K562 (cell line): ENCODE results near the gene SORCS2. TPM values are rescaled to one million over a fixed set of nuclear protein-coding genes. Genes with fewer than 3 reads are reported as not detected.

Experiments
- ATAC-seq: fragments of 200-7000 bp; cut with Tn5 transposase; 3 replicates; pipeline ENCODE4 v1.9.1; 2020; ENCODE audit warnings: moderate library complexity
- BruUV-seq: library from RNA; stranded (reverse); fragments of 400-500 nt; replicated peaks from 2 replicates; lab custom pipeline; 2021; lab: Mats Ljungman, UMichigan
- CTCF ChIA-PET: fragments of 300-600 bp; formaldehyde crosslinking; extraction: SDS; loops from one replicate; lab custom pipeline; 2021; ENCODE audit warnings: low intra/inter-chr PET ratio; lab: Yijun Ruan, JAX
- POLR2A ChIA-PET: fragments of 300-600, 350-650 bp; sonication (Branson Sonifier 250); formaldehyde crosslinking; extraction: SDS; loops from one replicate; lab custom pipeline; 2021; ENCODE audit warnings: antibody characterized with exemption, inconsistent platforms; lab: Yijun Ruan, JAX
- DNase-seq, 4 experiments: peaks; one replicate each; pipeline versions ENCODE4 v3.0.0 to v3.0.0-alpha.2; 2011 to 2018; ENCODE audit warnings: low spot score in 3 of 4, mixed read lengths in 3 of 4; ENCODE audit errors: extremely low read depth in 1 of 4
- FAIRE-seq: peaks from 2 replicates; lab custom pipeline; 2011; peaks lifted over from hg19 to GRCh38; lab: Jason Lieb, UNC
- H2AFZ ChIP-seq: 2 replicates; pipeline ENCODE4 v1.6.0; 2011; ENCODE audit warnings: low read depth, low read length, control low read depth, inconsistent platforms
- H3K27ac ChIP-seq: fragments of 200-600 bp; 3 replicates; pipeline ENCODE4 v1.8.0; 2011; ENCODE audit warnings: low read depth, mild to moderate bottlenecking, control low read depth, inconsistent platforms, low read length, moderate library complexity, mixed read lengths; ENCODE audit errors: extremely low read depth
- H3K27me3 ChIP-seq, 2 experiments: fragments of 300-600 bp in 1 of 2; 2 replicates in 1 of 2; 3 replicates in 1 of 2; pipeline versions ENCODE4 v1.6.0 to v1.8.0; 2011; ENCODE audit warnings: inconsistent platforms in 2 of 2, low read length in 2 of 2, mild to moderate bottlenecking in 1 of 2, mixed read lengths in 1 of 2, moderate library complexity in 1 of 2; ENCODE audit not compliant: control insufficient read depth in 2 of 2, insufficient read depth in 2 of 2
- H3K36me3 ChIP-seq: fragments of 300-600 bp; 3 replicates; pipeline ENCODE4 v1.8.0; 2011; ENCODE audit warnings: mild to moderate bottlenecking, low read length, inconsistent platforms; ENCODE audit not compliant: control insufficient read depth, insufficient read depth
- H3K4me1 ChIP-seq, 2 experiments: fragments of 200-600 bp in 1 of 2; replicated peaks in 1 of 2; 2 replicates in 1 of 2; 3 replicates in 1 of 2; pipeline versions ENCODE4 v1.5.1 to v1.8.0; 2011; ENCODE audit warnings: inconsistent platforms in 2 of 2, low read length in 2 of 2, mild to moderate bottlenecking in 1 of 2, mixed read lengths in 1 of 2, moderate library complexity in 1 of 2; ENCODE audit not compliant: control insufficient read depth in 2 of 2, insufficient read depth in 2 of 2
- H3K4me2 ChIP-seq: 2 replicates; pipeline ENCODE4 v1.6.1; 2011; ENCODE audit warnings: low read length, control low read depth, inconsistent platforms, mixed read lengths; ENCODE audit not compliant: insufficient read depth
- H3K4me3 ChIP-seq: fragments of 200-600 bp; sonication (generic), shearing (Covaris generic); 2 replicates; pipeline ENCODE4 v1.5.1; 2016; ENCODE audit warnings: control low read depth, inconsistent platforms
- H3K79me2 ChIP-seq: fragments of 200-600 bp; 3 replicates; pipeline ENCODE4 v1.8.0; 2011; ENCODE audit warnings: low read length, inconsistent platforms; ENCODE audit not compliant: control insufficient read depth, insufficient read depth
- H3K9ac ChIP-seq, 2 experiments: 2 replicates each; pipeline versions ENCODE4 v1.6.0 to v1.6.1; 2011; ENCODE audit warnings: low read depth in 2 of 2, low read length in 2 of 2, control low read depth in 1 of 2, inconsistent platforms in 1 of 2, mild to moderate bottlenecking in 1 of 2, mixed read lengths in 1 of 2; ENCODE audit not compliant: insufficient read depth in 1 of 2
- H3K9me1 ChIP-seq: one replicate; pipeline ENCODE4 v1.6.0; 2011; ENCODE audit warnings: inconsistent platforms, mild to moderate bottlenecking, low read length, moderate library complexity; ENCODE audit not compliant: control insufficient read depth, insufficient read depth
- H3K9me3 ChIP-seq: replicated peaks from 2 replicates; pipeline ENCODE4 v1.5.1; 2011; ENCODE audit warnings: low read depth, low read length, inconsistent platforms; ENCODE audit not compliant: control insufficient read depth, insufficient read depth
- H4K20me1 ChIP-seq: replicated peaks from 2 replicates; pipeline ENCODE4 v1.6.1; 2011; ENCODE audit warnings: low read length, inconsistent platforms, mixed read lengths; ENCODE audit not compliant: control insufficient read depth, insufficient read depth
- CCAR2 ChIP-seq: fragments of 200-400 bp; formaldehyde crosslinking; IDR thresholded peaks from 2 replicates; pipeline ENCODE4 v1.6.1; 2017; ENCODE audit warnings: mild to moderate bottlenecking, low read depth, low read length
- HDAC8 ChIP-seq: fragments of 450-650 bp; IDR thresholded peaks from 2 replicates; pipeline ENCODE4 v1.6.1; 2016; ENCODE audit warnings: mild to moderate bottlenecking, missing genetic modification characterization, moderate library complexity, missing compliant biosample characterization
- NELFE ChIP-seq: IDR thresholded peaks from 2 replicates; pipeline ENCODE4 v1.6.1; 2011; ENCODE audit warnings: mild to moderate bottlenecking; ENCODE audit not compliant: insufficient read depth, insufficient read length
- PHB2 ChIP-seq: fragments of 450-650 bp; IDR thresholded peaks from 2 replicates; pipeline ENCODE4 v1.6.1; 2017; ENCODE audit warnings: low read depth
- RFX5 ChIP-seq: IDR thresholded peaks from 2 replicates; pipeline ENCODE4 v1.6.1; 2011; ENCODE audit warnings: low read depth, mild to moderate bottlenecking, improper control_type of control experiment, low read length
- SMARCA5 ChIP-seq: fragments of 450-650 bp; IDR thresholded peaks from 2 replicates; pipeline ENCODE4 v1.6.1; 2016
- STAG1 ChIP-seq: sonication (generic); formaldehyde crosslinking; IDR thresholded peaks from 2 replicates; pipeline ENCODE4 v1.5.0; 2020; ENCODE audit warnings: missing genetic modification reagents, borderline replicate concordance
- TEAD4 ChIP-seq, 2 experiments: sonication (generic) in 1 of 2; formaldehyde crosslinking in 1 of 2; IDR thresholded peaks; 2 replicates each; pipeline versions ENCODE4 v1.6.1 to v1.8.0; 2012 to 2022; ENCODE audit warnings: borderline replicate concordance in 1 of 2, inconsistent platforms in 1 of 2, low read length in 1 of 2, mild to moderate bottlenecking in 1 of 2, missing genetic modification reagents in 1 of 2
- ZNF217 ChIP-seq: sonication (generic); formaldehyde crosslinking; IDR thresholded peaks from 2 replicates; pipeline ENCODE4 v1.8.0; 2022; ENCODE audit warnings: mild to moderate bottlenecking, missing genetic modification reagents
- ZNF511 ChIP-seq: sonication (generic); formaldehyde crosslinking; IDR thresholded peaks from 2 replicates; pipeline ENCODE4 v1.8.0; 2022; ENCODE audit warnings: mild to moderate bottlenecking, missing genetic modification reagents
- ZNF586 ChIP-seq: fragments of 450-650 bp; formaldehyde crosslinking; conservative IDR thresholded peaks from 2 replicates; pipeline ENCODE4 v1.4.0; 2020; ENCODE audit warnings: mild to moderate bottlenecking, moderate library complexity
- ZNF780A ChIP-seq: fragments of 250-450 bp; sonication (Bioruptor Pico); IDR thresholded peaks from 2 replicates; pipeline ENCODE4 v1.5.0; 2021; ENCODE audit warnings: mild to moderate bottlenecking
- WGBS: fragments of 100-300 bp; shearing (Covaris generic); methylation state at CpG from one replicate; pipeline ENCODE4 v1.1.6; 2016; ENCODE audit warnings: low coverage, mixed read lengths; ENCODE audit not compliant: insufficient coverage; ENCODE audit errors: missing lambda C conversion rate; 5-methylcytosine and 5-hydroxymethylcytosine counted together
- in situ Hi-C: fragments of 300-500 bp; cut with MboI; formaldehyde crosslinking; loops from 4 replicates; pipeline ENCODE4 v1.15.0; 2018; ENCODE audit warnings: inconsistent platforms, mixed read lengths
- intact Hi-C: fragments of 100-400 bp; cut with micrococcal nuclease; formaldehyde crosslinking; loops from 2 replicates; pipeline ENCODE4 v1.14.2; 2022
- polyA plus RNA-seq, 8 experiments: library from polyadenylated mRNA; depleted of rRNA in 4 of 8; stranded (reverse) in 5 of 8; unstranded in 3 of 8; fragments of >200 nt; fragmentation: Nextera tagmentation in 2 of 8; fragmentation: Illumina TruSeq in 1 of 8; extraction: Ambion mirVana in 2 of 8; extraction: Trizol in 1 of 8; gene quantifications; 2 replicates each; pipeline versions ENCODE4 v1.2.1 to v1.2.3, GENCODE V29; 2011 to 2014; ENCODE audit warnings: inconsistent platforms in 1 of 8, missing spikeins in 1 of 8
- total RNA-seq, 7 experiments: library from RNA; depleted of rRNA in 6 of 7; stranded (reverse); fragments of >200 nt in 6 of 7; fragmentation: Illumina TruSeq in 2 of 7; extraction: Trizol in 2 of 7; gene quantifications; 2 replicates each; pipeline versions ENCODE4 v1.2.1 to v1.2.3, GENCODE V29; 2011 to 2021; ENCODE audit warnings: low replicate concordance in 1 of 7

SORCS2 gene
- total and polyA plus RNA-seq, 9 of the 15 experiments (the other 6 are each of a cell fraction or from before 2014, with no cell fraction given) = not detected

DNA sequence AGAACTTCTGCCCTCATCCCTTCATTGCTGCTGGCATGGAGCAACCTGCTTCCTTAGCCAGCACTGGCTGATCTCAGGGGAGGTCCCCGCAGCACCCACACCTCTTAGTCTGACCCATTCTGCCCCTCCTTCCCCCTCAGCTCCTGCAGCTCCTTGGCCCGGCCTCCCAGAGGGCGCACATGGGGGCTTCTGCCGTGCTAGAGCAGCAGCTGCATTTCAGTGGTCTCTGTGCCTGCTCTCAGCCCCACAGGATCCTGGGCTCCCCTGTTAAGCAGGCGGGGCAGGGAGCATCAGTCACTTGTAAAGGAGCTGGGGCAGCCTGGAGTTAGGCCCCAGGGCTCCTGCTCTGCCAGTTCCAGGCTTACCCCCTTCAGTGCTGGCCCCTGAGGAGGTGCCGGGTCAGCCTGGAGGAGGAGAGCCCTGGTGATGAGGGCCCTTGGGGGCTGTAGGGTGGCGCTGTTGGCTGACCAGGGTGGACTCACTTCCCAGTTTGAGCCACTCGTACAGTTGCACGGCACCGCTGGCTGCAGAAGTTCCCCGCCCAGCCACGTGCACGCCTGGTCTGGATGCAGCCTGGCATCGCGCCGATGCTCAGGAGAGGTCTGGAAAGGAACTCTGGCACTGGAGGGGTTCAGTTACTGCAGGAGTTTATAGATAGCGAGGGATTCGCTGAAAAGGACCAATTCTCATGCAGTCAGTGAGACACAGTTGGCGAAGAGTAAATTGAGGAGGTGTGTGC, 327.5 kb downstream of the SORCS2 start:
- Histone ChIP-seq H3K4me1 (no peaks in the 10 kb centered on the region), H3K4me2 (no peak overlapping the region), H3K9me3 (no peaks in the 10 kb centered on the region), H3K79me2 (no peaks in the 10 kb centered on the region), H3K36me3 (no peaks in the 10 kb centered on the region), H4K20me1 (peaks cover 16% of the 10 kb centered on the region; the same call in 1 of the 2 replicates), H3K27ac (no peak overlapping the region), H3K9me1 (no peaks in the 10 kb centered on the region), H3K9ac (no peak overlapping the region), H3K4me3 (no peak overlapping the region), H2AFZ (no peak overlapping the region), H3K27me3 (peaks cover 5 to 67% of the 10 kb centered on the region in 2 experiments; a peak in 4 of 5 replicates)
- in situ Hi-C loops (no loop called here), intact Hi-C loops (no loop called here)
- CTCF ChIA-PET = no interaction called here
- FAIRE-seq (no peak), ATAC-seq (no peak; the same call in 2 of the 3 replicates), DNase-seq (no peak)
- POLR2A ChIA-PET = interaction anchor here (0.6 to 1.1 kb wide), 4 partner anchors 21 to 76 kb away, joined by 3 to 7 read pairs (median 4); no protein-coding TSS in a partner anchor
- 1% methylated on average over 19 of the region's 19 CpGs for WGBS
- no TSS peak for BruUV-seq
- TF ChIP-seq HDAC8 = no peak
- TF ChIP-seq CCAR2 = no peak
- no peak for TF ChIP-seq ZNF511 (CRISPR knock-in tag)
- no peak for TF ChIP-seq NELFE
- TF ChIP-seq ZNF217 (CRISPR knock-in tag) = no peak
- no peak for TF ChIP-seq ZNF780A (CRISPR knock-in tag)
- no peak for TF ChIP-seq ZNF586
- TF ChIP-seq STAG1 (CRISPR knock-in tag) = no peak
- TF ChIP-seq SMARCA5 = no peak
- TF ChIP-seq TEAD4 (IDR thresholded peaks at IDR 0.05; ENCODE audit: low read length) = no peak
- TF ChIP-seq TEAD4 (CRISPR knock-in tag; IDR thresholded peaks at IDR 0.05; ENCODE audit: borderline replicate concordance) = no peak
- TF ChIP-seq PHB2 = no peak
- TF ChIP-seq RFX5 = no peak
